Measurements from ENCODE around the gene GCN1.

The GCN1 gene

DNA sequence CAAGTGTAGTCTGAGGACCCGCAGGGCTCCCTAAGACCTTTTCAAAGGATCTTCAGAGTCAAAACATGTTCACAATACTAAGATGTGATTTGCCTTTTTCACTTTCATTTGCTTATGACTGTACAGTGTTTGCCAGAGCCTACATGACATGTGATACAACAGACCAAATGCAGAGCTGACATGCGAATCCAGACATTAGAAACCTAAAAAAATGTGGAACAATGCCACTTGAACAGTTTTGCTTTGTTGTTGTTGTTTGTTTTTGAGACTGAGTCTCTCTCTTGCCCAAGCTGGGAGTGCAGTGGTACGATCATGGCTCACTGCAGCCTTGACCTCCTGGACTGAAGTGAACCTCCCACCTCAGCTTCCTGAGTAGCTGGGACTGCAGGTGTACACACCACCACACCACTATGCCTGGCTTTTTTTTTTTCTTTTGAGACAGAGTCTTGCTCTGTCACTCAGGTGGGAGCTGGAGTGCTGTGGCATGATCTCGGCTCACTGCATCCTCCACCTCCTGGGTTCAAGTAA is 72.7 kb downstream of the GCN1 start:
- no peak for TF ChIP-seq CTCF (IDR thresholded peaks at IDR 0.05)
- no peaks in the 10 kb centered on the region for H3K9me3 ChIP-seq (ENCODE audit: control insufficient read depth, low read length)
- no peak overlapping the region for H3K9ac ChIP-seq
- no peak overlapping the region for H2AFZ ChIP-seq
- no peaks in the 10 kb centered on the region for H3K4me1 ChIP-seq
- H3K79me2 ChIP-seq, result no peaks in the 10 kb centered on the region
- no peak overlapping the region for H3K4me3 ChIP-seq (ENCODE audit: low read depth, low read length)
- H3K27me3 ChIP-seq (ENCODE audit: control insufficient read depth, insufficient read depth, low read length), result no peaks in the 10 kb centered on the region
- H3K36me3 ChIP-seq (ENCODE audit: control insufficient read depth, insufficient read depth, low read length), result no peaks in the 10 kb centered on the region
- no peak overlapping the region for H3K27ac ChIP-seq
- no peak overlapping the region for H3K4me2 ChIP-seq (ENCODE audit: low read length)

DNA sequence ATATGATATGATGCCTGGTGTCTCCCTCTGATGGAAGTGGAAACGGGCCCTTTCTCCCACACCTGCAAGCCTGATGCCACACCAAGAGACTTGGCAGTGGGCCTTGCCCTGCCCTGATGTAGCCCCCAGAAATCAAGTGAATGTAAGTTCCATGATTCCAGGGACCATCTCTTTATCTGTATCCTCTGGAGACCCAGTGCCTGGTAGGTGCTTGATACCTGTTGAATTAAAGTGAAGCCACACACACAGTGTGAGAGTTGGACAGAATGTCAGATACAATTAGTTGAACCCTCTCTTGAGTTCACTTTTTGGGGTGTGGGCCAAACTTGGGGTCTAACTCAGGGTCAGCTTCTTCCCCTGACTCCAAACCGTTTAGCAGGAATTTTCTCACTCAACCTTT is 73.2 kb downstream of the GCN1 start:
- no peaks in the 10 kb centered on the region for H3K36me3 ChIP-seq (ENCODE audit: control insufficient read depth, insufficient read depth, low read length)
- H2AFZ ChIP-seq, result no peak overlapping the region
- no peak for TF ChIP-seq CTCF (IDR thresholded peaks at IDR 0.05)
- no peaks in the 10 kb centered on the region for H3K27me3 ChIP-seq (ENCODE audit: control insufficient read depth, insufficient read depth, low read length)
- H3K4me3 ChIP-seq (ENCODE audit: low read depth, low read length), result no peak overlapping the region
- no peaks in the 10 kb centered on the region for H3K4me1 ChIP-seq
- no peak overlapping the region for H3K27ac ChIP-seq
- H3K79me2 ChIP-seq, result no peaks in the 10 kb centered on the region
- H3K9ac ChIP-seq, result no peak overlapping the region
- no peaks in the 10 kb centered on the region for H3K9me3 ChIP-seq (ENCODE audit: control insufficient read depth, low read length)
- H3K4me2 ChIP-seq (ENCODE audit: low read length), result no peak overlapping the region

DNA sequence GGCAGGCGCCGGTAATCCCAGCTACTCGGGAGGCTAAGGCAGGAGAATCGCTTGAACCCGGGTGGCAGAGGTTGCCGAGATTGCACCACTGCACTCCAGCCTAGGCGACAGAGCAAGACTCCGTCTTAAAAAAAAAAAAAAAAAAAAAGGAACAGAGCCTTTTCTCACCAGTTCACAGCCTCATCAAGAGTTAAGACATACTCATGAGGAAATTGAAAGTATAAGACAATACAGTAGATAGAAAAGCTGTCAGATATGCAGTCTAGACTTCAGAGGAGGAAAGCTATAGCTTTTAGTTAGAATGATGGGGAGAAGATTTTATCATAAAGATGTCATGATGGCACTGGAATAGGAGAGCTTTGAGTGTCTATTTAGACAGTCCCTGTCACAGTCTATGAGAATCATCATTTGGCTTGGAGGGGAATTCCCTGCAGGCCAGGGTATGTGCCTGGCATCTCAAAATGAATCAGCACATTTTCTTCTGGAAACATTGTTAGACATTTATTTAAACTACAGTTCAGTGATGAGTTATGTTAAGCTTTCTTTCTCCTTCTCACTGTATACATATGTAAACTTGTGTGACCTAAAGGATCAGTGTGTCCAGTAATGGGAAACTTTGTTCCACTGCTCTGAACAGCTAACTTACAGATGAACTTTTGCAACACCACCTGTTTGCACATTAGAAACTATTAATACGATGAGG is 75.1 kb downstream of the GCN1 start:
- TF ChIP-seq CTCF (IDR thresholded peaks at IDR 0.05), result no peak
- H3K79me2 ChIP-seq, result peaks cover 16% of the 10 kb centered on the region
- no peak overlapping the region for H2AFZ ChIP-seq
- no peaks in the 10 kb centered on the region for H3K9me3 ChIP-seq (ENCODE audit: control insufficient read depth, low read length)
- H3K27ac ChIP-seq, result no peak overlapping the region
- no peaks in the 10 kb centered on the region for H3K27me3 ChIP-seq (ENCODE audit: control insufficient read depth, insufficient read depth, low read length)
- no peaks in the 10 kb centered on the region for H3K36me3 ChIP-seq (ENCODE audit: control insufficient read depth, insufficient read depth, low read length)
- no peak overlapping the region for H3K4me3 ChIP-seq (ENCODE audit: low read depth, low read length)
- H3K4me2 ChIP-seq (ENCODE audit: low read length), result no peak overlapping the region
- no peak overlapping the region for H3K9ac ChIP-seq
- H3K4me1 ChIP-seq, result peaks cover 9% of the 10 kb centered on the region

DNA sequence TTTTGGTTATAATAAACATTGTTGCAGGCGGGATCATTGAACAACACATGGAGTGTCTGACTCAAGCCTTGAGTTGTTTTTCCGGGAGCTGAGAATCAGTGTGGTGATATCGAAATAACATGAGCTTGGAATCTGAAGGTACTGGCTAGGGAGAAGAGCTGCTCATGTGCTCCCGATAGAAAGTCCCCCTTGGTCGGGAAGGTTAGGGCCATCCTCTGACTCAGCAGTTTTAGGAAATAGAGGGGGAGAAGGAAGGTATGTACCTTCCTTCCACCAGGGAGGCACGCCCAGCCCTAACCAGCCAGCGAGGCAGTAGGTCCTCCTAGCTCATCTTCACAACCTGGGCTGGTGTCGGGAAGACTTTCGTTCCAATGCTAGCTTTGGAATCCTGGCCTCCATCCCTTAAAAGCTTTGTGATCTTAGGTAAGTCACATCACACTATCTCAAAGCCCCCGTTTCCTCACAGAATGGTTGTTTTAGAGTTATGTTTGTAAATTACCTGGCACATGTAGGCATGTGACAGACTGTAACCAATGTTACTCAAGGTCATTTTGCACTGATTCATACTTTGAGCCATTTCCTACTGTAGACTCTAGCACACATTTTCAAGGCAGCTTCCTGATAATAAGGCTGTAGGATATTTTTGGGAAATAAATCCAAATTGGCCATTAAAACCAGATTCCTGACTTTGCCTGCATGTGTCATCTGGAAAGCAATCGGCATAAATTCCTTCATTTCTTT is 76.0 kb downstream of the GCN1 start:
- peaks cover 9% of the 10 kb centered on the region for H3K4me1 ChIP-seq
- peaks cover 20% of the 10 kb centered on the region for H3K79me2 ChIP-seq
- no peaks in the 10 kb centered on the region for H3K27me3 ChIP-seq (ENCODE audit: control insufficient read depth, insufficient read depth, low read length)
- no peak overlapping the region for H3K27ac ChIP-seq
- H3K36me3 ChIP-seq (ENCODE audit: control insufficient read depth, insufficient read depth, low read length), result no peaks in the 10 kb centered on the region
- H3K9ac ChIP-seq, result no peak overlapping the region
- no peak for TF ChIP-seq CTCF (IDR thresholded peaks at IDR 0.05)
- no peak overlapping the region for H2AFZ ChIP-seq
- H3K4me2 ChIP-seq (ENCODE audit: low read length), result no peak overlapping the region
- no peaks in the 10 kb centered on the region for H3K9me3 ChIP-seq (ENCODE audit: control insufficient read depth, low read length)
- no peak overlapping the region for H3K4me3 ChIP-seq (ENCODE audit: low read depth, low read length)

All from parathyroid adenoma (tissue), 2 donors.